H1 (cell line): Measurements from ENCODE around the gene DHH. TPM values are rescaled to one million over a fixed set of nuclear protein-coding genes. Genes with fewer than 3 reads are reported as not detected.

Experiments
- CTCF ChIA-PET: fragments of 300-600 bp; sonication (Branson Sonifier 250); formaldehyde crosslinking; loops from one replicate; lab custom pipeline; 2021; ENCODE audit not compliant: partially characterized antibody; lab: Charles Lee
- POLR2A ChIA-PET: fragments of 300-600 bp; sonication (Branson Sonifier 250); formaldehyde crosslinking; loops from one replicate; lab custom pipeline; 2021; ENCODE audit warnings: inconsistent platforms; ENCODE audit not compliant: partially characterized antibody; lab: Charles Lee
- DNase-seq, 2 experiments: peaks; one replicate each; pipeline versions ENCODE4 v3.0.0 to v3.0.0-alpha.2; 2010 to 2022; ENCODE audit warnings: low spot score in 2 of 2, low read depth in 1 of 2, mixed read lengths in 1 of 2
- FAIRE-seq: peaks from 2 replicates; lab custom pipeline; 2011; peaks lifted over from hg19 to GRCh38; lab: Jason Lieb, UNC
- H2AFZ ChIP-seq: 2 replicates; pipeline ENCODE4 v1.8.1; 2012; ENCODE audit warnings: low read length, inconsistent platforms
- H2AK5ac ChIP-seq: 2 replicates; pipeline ENCODE4 v1.6.1; 2013; ENCODE audit warnings: low read depth, low read length
- H2BK120ac ChIP-seq: replicated peaks from 2 replicates; pipeline ENCODE3; 2013; ENCODE audit warnings: low read depth, low read length, inconsistent platforms
- H2BK12ac ChIP-seq: 2 replicates; pipeline ENCODE4 v1.6.1; 2013; ENCODE audit warnings: low read depth, low read length
- H2BK15ac ChIP-seq: 2 replicates; pipeline ENCODE4 v1.6.1; 2013; ENCODE audit warnings: low read length
- H2BK20ac ChIP-seq: 2 replicates; pipeline ENCODE4 v1.6.1; 2013; ENCODE audit warnings: low read length
- H2BK5ac ChIP-seq: 2 replicates; pipeline ENCODE4 v1.6.1; 2013; ENCODE audit warnings: low read depth, low read length
- H3K14ac ChIP-seq: 2 replicates; pipeline ENCODE4 v1.6.1; 2013; ENCODE audit warnings: inconsistent platforms; ENCODE audit not compliant: insufficient read length
- H3K18ac ChIP-seq: 2 replicates; pipeline ENCODE4 v1.6.1; 2013; ENCODE audit warnings: low read length; ENCODE audit errors: extremely low read depth
- H3K23ac ChIP-seq: 2 replicates; pipeline ENCODE4 v1.6.1; 2013; ENCODE audit warnings: inconsistent platforms; ENCODE audit not compliant: insufficient read length
- H3K23me2 ChIP-seq: 2 replicates; pipeline ENCODE4 v1.6.1; 2013; ENCODE audit warnings: low read depth, low read length
- H3K27ac ChIP-seq: 2 replicates; pipeline ENCODE4 v1.6.1; 2011; ENCODE audit warnings: low read depth, low read length, inconsistent platforms
- H3K27me3 ChIP-seq, 4 experiments: replicated peaks in 1 of 4; 1 replicate in 1 of 4; 2 replicates in 3 of 4; pipeline versions ENCODE4 v1.6.1 to v1.8.1; 2011 to 2013; ENCODE audit warnings: low read length in 3 of 4, mild to moderate bottlenecking in 3 of 4, inconsistent platforms in 2 of 4, mixed read lengths in 2 of 4, moderate library complexity in 1 of 4; ENCODE audit not compliant: control insufficient read depth in 3 of 4, insufficient read depth in 3 of 4; ENCODE audit errors: extremely low read depth in 1 of 4
- H3K36me3 ChIP-seq, 4 experiments: 2 replicates each; pipeline versions ENCODE4 v1.6.1 to v1.8.1; 2011 to 2013; ENCODE audit warnings: mild to moderate bottlenecking in 4 of 4, low read length in 3 of 4, moderate library complexity in 2 of 4, control low read depth in 1 of 4, inconsistent platforms in 1 of 4; ENCODE audit not compliant: insufficient read depth in 4 of 4, control insufficient read depth in 2 of 4
- H3K4ac ChIP-seq: replicated peaks from 2 replicates; pipeline ENCODE3; 2013; ENCODE audit warnings: low read length, low read depth, mixed read lengths, inconsistent platforms; ENCODE audit not compliant: insufficient read length
- H3K4me1 ChIP-seq, 4 experiments: replicated peaks in 1 of 4; 1 replicate in 1 of 4; 2 replicates in 3 of 4; pipeline versions ENCODE4 v1.6.1 to v1.8.1; 2011 to 2013; ENCODE audit warnings: low read length in 3 of 4, inconsistent platforms in 2 of 4, mixed read lengths in 1 of 4; ENCODE audit not compliant: insufficient read depth in 4 of 4, control insufficient read depth in 3 of 4
- H3K4me2 ChIP-seq, 2 experiments: 2 replicates each; pipeline versions ENCODE4 v1.6.1 to v1.8.1; 2011 to 2013; ENCODE audit warnings: low read depth in 2 of 2, low read length in 2 of 2, control low read depth in 1 of 2, inconsistent platforms in 1 of 2, mild to moderate bottlenecking in 1 of 2; ENCODE audit not compliant: insufficient read depth in 1 of 2
- H3K4me3 ChIP-seq, 4 experiments: fragments of 200-600, 300-600 bp in 1 of 4; sonication (generic), shearing (Covaris generic), sonication (Bioruptor Twin) in 1 of 4; 2 replicates each; pipeline versions ENCODE4 v1.5.1 to v1.8.1; 2011 to 2016; ENCODE audit warnings: low read length in 4 of 4, low read depth in 3 of 4, control low read depth in 2 of 4, inconsistent platforms in 2 of 4, mild to moderate bottlenecking in 2 of 4, mixed read lengths in 1 of 4, moderate library complexity in 1 of 4; ENCODE audit not compliant: insufficient read depth in 2 of 4; ENCODE audit errors: extremely low read depth in 1 of 4
- H3K56ac ChIP-seq: replicated peaks from 2 replicates; pipeline ENCODE3; 2013; ENCODE audit warnings: low read depth, mild to moderate bottlenecking, mixed read lengths, low read length, inconsistent platforms; ENCODE audit not compliant: insufficient read length
- H3K79me1 ChIP-seq: 2 replicates; pipeline ENCODE4 v1.6.1; 2013; ENCODE audit warnings: low read depth, low read length, control low read depth
- H3K79me2 ChIP-seq, 2 experiments: 2 replicates each; pipeline versions ENCODE4 v1.6.1 to v1.8.1; 2012 to 2013; ENCODE audit warnings: low read length in 2 of 2, mild to moderate bottlenecking in 2 of 2, inconsistent platforms in 1 of 2; ENCODE audit not compliant: insufficient read depth in 2 of 2, control insufficient read depth in 1 of 2
- H3K9ac ChIP-seq, 4 experiments: replicated peaks in 1 of 4; 1 replicate in 1 of 4; 2 replicates in 3 of 4; pipeline versions ENCODE4 v1.6.1 to v1.8.1; 2011 to 2013; ENCODE audit warnings: low read depth in 3 of 4, low read length in 3 of 4, control low read depth in 2 of 4, mild to moderate bottlenecking in 2 of 4, moderate library complexity in 2 of 4, inconsistent platforms in 1 of 4; ENCODE audit errors: extremely low read depth in 1 of 4
- H3K9me3 ChIP-seq, 2 experiments: 2 replicates each; pipeline versions ENCODE4 v1.6.1 to v1.8.1; 2012 to 2013; ENCODE audit warnings: mild to moderate bottlenecking in 2 of 2, moderate library complexity in 2 of 2, control low read depth in 1 of 2, inconsistent platforms in 1 of 2, low read depth in 1 of 2, low read length in 1 of 2, mixed read lengths in 1 of 2; ENCODE audit not compliant: insufficient read depth in 2 of 2
- H4K20me1 ChIP-seq, 2 experiments: replicated peaks in 1 of 2; 2 replicates each; pipeline versions ENCODE3 to v1.8.1; 2011 to 2013; ENCODE audit warnings: inconsistent platforms in 2 of 2, low read length in 2 of 2, mild to moderate bottlenecking in 1 of 2; ENCODE audit not compliant: insufficient read depth in 2 of 2, control insufficient read depth in 1 of 2
- H4K5ac ChIP-seq: 2 replicates; pipeline ENCODE4 v1.6.1; 2013; ENCODE audit warnings: low read length, low read depth, mixed read lengths, inconsistent platforms; ENCODE audit not compliant: insufficient read length
- H4K8ac ChIP-seq: 2 replicates; pipeline ENCODE4 v1.8.0; 2013; ENCODE audit warnings: mild to moderate bottlenecking, moderate library complexity, low read length, inconsistent platforms; ENCODE audit not compliant: insufficient read depth; ENCODE audit errors: extremely low read depth
- H4K91ac ChIP-seq: replicated peaks from 2 replicates; pipeline ENCODE3; 2013; ENCODE audit warnings: low read length, mixed read lengths, inconsistent platforms; ENCODE audit not compliant: insufficient read length
- HDAC6 ChIP-seq: IDR thresholded peaks from one replicate; pipeline ENCODE4 v1.7.1; 2012; ENCODE audit warnings: low read depth, mild to moderate bottlenecking, inconsistent platforms, low read length, moderate library complexity
- MAX ChIP-seq: IDR thresholded peaks from 2 replicates; pipeline ENCODE4 v1.6.1; 2012; ENCODE audit warnings: inconsistent platforms
- POLR2A ChIP-seq, 2 experiments: IDR thresholded peaks; 1 replicate in 1 of 2; 2 replicates in 1 of 2; pipeline ENCODE4 v1.6.1; 2011; ENCODE audit warnings: low read depth in 2 of 2, low read length in 2 of 2, mild to moderate bottlenecking in 2 of 2; ENCODE audit errors: control extremely low read depth in 1 of 2
- RXRA ChIP-seq: IDR thresholded peaks from 2 replicates; pipeline ENCODE4 v1.6.1; 2011; ENCODE audit warnings: low read depth, mild to moderate bottlenecking, low read length, moderate library complexity; ENCODE audit not compliant: insufficient read depth
- TBP ChIP-seq: IDR thresholded peaks from 2 replicates; pipeline ENCODE4 v1.6.1; 2011; ENCODE audit warnings: low read depth, low read length, improper control_type of control experiment
- WGBS, 2 experiments: shearing (Covaris generic) in 1 of 2; methylation state at CpG; one replicate each; pipeline versions ENCODE4 v1.1.6 to v1.1.7; 2013 to 2015; ENCODE audit warnings: low lambda C conversion rate in 2 of 2, mixed read lengths in 2 of 2, inconsistent platforms in 1 of 2, low coverage in 1 of 2, missing lambda C conversion rate in 1 of 2; ENCODE audit not compliant: insufficient replicate concordance in 2 of 2, insufficient coverage in 1 of 2, insufficient read length in 1 of 2; ENCODE audit errors: extremely low coverage in 1 of 2, missing lambda C conversion rate in 1 of 2; 5-methylcytosine and 5-hydroxymethylcytosine counted together
- polyA plus RNA-seq, 7 experiments: library from polyadenylated mRNA; depleted of rRNA in 3 of 7; stranded (reverse) in 5 of 7; unstranded in 2 of 7; fragments of >200 nt in 5 of 7; fragments of 200-250 nt in 2 of 7; gene quantifications; 1 replicate in 5 of 7; 2 replicates in 1 of 7; 4 replicates in 1 of 7; pipeline versions ENCODE4 v1.2.1 to v1.2.3, GENCODE V29; 2011 to 2013; ENCODE audit warnings: missing spikeins in 2 of 7, mixed read lengths in 2 of 7
- total RNA-seq: library from RNA; stranded (reverse); fragmentation: NEBNext Ultra II Directional; extraction: Animal tissue kit (Norgen Biotek cat#: 25700); gene quantifications from 2 replicates; pipeline ENCODE4 v1.2.1, GENCODE V29; 2021

DHH gene
- total and polyA plus RNA-seq, 2 of the 8 experiments (the other 6 are each of a cell fraction or from before 2014, with no cell fraction given), result 0.03 to 0.11 TPM

DNA sequence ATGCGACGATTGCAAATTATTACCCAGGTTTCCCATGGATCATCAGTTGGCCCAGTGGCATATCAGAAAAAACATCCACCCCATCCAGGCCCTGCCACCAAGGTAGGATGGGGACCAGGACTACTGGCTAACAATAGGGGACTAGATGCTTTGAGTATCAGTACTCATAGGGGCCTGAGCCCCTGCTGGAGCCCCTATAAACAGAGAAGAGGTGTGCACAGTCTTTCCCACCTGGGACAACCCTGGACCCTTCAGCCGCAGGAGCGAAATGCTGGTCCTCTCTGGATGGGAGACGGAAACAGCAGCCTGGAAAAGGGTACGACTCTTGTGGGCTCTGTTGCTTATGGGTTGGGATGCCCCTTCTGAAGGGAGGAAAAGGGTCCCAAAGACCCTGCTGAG, 5.7 kb downstream of the DHH start:
- Histone ChIP-seq H2BK20ac (no peak overlapping the region), H3K9ac (no peak overlapping the region), H4K20me1 (peaks cover 5 to 6% of the 10 kb centered on the region in 2 experiments), H3K4me2 (peak overlapping the region; percentile 6 to 63; a peak in 2 of 4 replicates), H2AK5ac (no peak overlapping the region), H2BK12ac (no peak overlapping the region), H2BK15ac (no peak overlapping the region), H4K8ac (no peak overlapping the region), H3K4me3 (peak overlapping the region in 1 of 4 experiments; percentile 45; a peak in 1 of 8 replicates), H4K5ac (no peak overlapping the region), H3K56ac (no peak overlapping the region), H3K79me2 (no peaks in the 10 kb centered on the region), H2BK5ac (no peak overlapping the region), H3K9me3 (no peaks in the 10 kb centered on the region; a peak in 1 of 4 replicates), H3K79me1 (no peaks in the 10 kb centered on the region), H2BK120ac (no peak overlapping the region), H3K27me3 (peaks cover 51 to 75% (median 67%) of the 10 kb centered on the region in 4 experiments), H3K27ac (no peak overlapping the region), H3K4ac (no peak overlapping the region), H3K23ac (no peak overlapping the region), H3K4me1 (peaks cover 0 to 40% (median 13%) of the 10 kb centered on the region in 4 experiments; a peak in 6 of 7 replicates), H4K91ac (no peak overlapping the region), H3K23me2 (peaks cover 8% of the 10 kb centered on the region; the same call in 1 of the 2 replicates), H3K36me3 (peaks cover 0 to 4% (median 0%) of the 10 kb centered on the region in 4 experiments; a peak in 1 of 8 replicates), H3K18ac (no peak overlapping the region), H3K14ac (no peak overlapping the region), H2AFZ (no peak overlapping the region)
- no peak for FAIRE-seq
- DNase-seq, result peak in 1 of 2 experiments; percentile 47
- 53% methylated on average over 6 of the region's 6 CpGs; no CpG with 5 or more reads in 1 of the 2 experiments for WGBS, 2 experiments
- TF ChIP-seq RXRA, result no peak
- no peak for TF ChIP-seq HDAC6
- TF ChIP-seq POLR2A (IDR thresholded peaks at IDR 0.05; ENCODE audit: control extremely low read depth in 1 of 2, low read depth in 2 of 2, low read length in 2 of 2), result no peak
- no peak for TF ChIP-seq MAX
- no peak for TF ChIP-seq TBP
- CTCF ChIA-PET, result interaction anchor here (0.8 to 7.1 kb wide), 33 partner anchors 12 to 311 kb away, joined by 3 to 235 read pairs (median 5); partner anchors contain the start of genes LMBR1L, PRPH and RHEBL1
- POLR2A ChIA-PET, result interaction anchor here (0.7 to 2.6 kb wide), 11 partner anchors 9 to 205 kb away, joined by 3 to 27 read pairs (median 4); partner anchors contain the start of genes RHEBL1 and TUBA1B
